ENCODE results near the gene POLN. TPM values are rescaled to one million over a fixed set of nuclear protein-coding genes. Genes with fewer than 3 reads are reported as not detected.

Gene POLN
- total RNA-seq, 1 experiment from 2014 or later: 0.26 TPM

DNA sequence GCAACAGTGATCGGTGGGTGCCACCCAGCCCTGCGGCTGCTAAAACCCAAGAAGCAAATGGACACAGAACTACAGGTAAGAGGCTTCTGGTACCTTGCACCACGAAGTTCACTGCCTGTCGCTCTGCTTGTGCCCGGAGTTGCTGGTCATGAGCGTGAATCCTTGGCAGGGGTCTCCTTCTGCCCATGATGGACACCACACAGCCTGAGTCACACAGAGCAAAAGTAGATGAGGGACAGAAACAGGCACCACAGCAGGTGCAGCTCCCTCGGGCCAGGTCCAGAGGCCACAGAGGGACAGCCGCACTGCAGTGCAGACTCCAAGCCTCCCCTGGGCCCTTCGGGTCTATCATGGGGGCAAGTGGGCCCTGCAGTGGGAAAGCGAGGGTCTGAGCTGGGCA, 160.4 kb downstream of the POLN start:
- TF ChIP-seq EZH2 (IDR thresholded peaks at IDR 0.05; ENCODE audit: low read length, unreplicated experiment): no peak
- TF ChIP-seq EZH2phosphoT487 (IDR thresholded peaks at IDR 0.05; ENCODE audit: borderline replicate concordance, low read length): no peak
- TF ChIP-seq, protein P1, sequence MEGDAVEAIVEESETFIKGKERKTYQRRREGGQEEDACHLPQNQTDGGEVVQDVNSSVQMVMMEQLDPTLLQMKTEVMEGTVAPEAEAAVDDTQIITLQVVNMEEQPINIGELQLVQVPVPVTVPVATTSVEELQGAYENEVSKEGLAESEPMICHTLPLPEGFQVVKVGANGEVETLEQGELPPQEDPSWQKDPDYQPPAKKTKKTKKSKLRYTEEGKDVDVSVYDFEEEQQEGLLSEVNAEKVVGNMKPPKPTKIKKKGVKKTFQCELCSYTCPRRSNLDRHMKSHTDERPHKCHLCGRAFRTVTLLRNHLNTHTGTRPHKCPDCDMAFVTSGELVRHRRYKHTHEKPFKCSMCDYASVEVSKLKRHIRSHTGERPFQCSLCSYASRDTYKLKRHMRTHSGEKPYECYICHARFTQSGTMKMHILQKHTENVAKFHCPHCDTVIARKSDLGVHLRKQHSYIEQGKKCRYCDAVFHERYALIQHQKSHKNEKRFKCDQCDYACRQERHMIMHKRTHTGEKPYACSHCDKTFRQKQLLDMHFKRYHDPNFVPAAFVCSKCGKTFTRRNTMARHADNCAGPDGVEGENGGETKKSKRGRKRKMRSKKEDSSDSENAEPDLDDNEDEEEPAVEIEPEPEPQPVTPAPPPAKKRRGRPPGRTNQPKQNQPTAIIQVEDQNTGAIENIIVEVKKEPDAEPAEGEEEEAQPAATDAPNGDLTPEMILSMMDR (conservative IDR thresholded peaks at IDR 0.05; ENCODE audit: low read depth, low read length): no peak
- no peaks in the 10 kb centered on the region for H4K20me1 ChIP-seq (ENCODE audit: low read length)
- H3K36me3 ChIP-seq (ENCODE audit: low read depth, low read length): no peaks in the 10 kb centered on the region
- H3K4me3 ChIP-seq (ENCODE audit: low read length): no peak overlapping the region
- peaks cover 4% of the 10 kb centered on the region for H3K4me1 ChIP-seq (ENCODE audit: insufficient read depth, low read length)
- H3K9ac ChIP-seq (ENCODE audit: low read length): no peak overlapping the region
- intact Hi-C loops (cut with micrococcal nuclease): no loop called here
- ChIA-PET POLR2A (ENCODE audit: unreplicated experiment) (no interaction called here), CTCF (no interaction called here)
- H3F3A ChIP-seq (ENCODE audit: low read length, unreplicated experiment): no peaks in the 10 kb centered on the region
- ATAC-seq (no peak), DNase-seq (no peak)
- H3K9me2 ChIP-seq (replicated peaks; ENCODE audit: low read length): no peaks in the 10 kb centered on the region
- no peaks in the 10 kb centered on the region for H3K79me2 ChIP-seq (ENCODE audit: low read length)
- no TSS peak for BruUV-seq (replicated peaks)
- no peak overlapping the region for H3K27ac ChIP-seq (ENCODE audit: low read length)
- H3K27me3 ChIP-seq (ENCODE audit: low read length): no peaks in the 10 kb centered on the region
- H3K4me2 ChIP-seq (ENCODE audit: low read length): no peak overlapping the region
- H2AFZ ChIP-seq (ENCODE audit: low read length): no peak overlapping the region
- no peaks in the 10 kb centered on the region for H3K9me3 ChIP-seq (ENCODE audit: low read length)

DNA sequence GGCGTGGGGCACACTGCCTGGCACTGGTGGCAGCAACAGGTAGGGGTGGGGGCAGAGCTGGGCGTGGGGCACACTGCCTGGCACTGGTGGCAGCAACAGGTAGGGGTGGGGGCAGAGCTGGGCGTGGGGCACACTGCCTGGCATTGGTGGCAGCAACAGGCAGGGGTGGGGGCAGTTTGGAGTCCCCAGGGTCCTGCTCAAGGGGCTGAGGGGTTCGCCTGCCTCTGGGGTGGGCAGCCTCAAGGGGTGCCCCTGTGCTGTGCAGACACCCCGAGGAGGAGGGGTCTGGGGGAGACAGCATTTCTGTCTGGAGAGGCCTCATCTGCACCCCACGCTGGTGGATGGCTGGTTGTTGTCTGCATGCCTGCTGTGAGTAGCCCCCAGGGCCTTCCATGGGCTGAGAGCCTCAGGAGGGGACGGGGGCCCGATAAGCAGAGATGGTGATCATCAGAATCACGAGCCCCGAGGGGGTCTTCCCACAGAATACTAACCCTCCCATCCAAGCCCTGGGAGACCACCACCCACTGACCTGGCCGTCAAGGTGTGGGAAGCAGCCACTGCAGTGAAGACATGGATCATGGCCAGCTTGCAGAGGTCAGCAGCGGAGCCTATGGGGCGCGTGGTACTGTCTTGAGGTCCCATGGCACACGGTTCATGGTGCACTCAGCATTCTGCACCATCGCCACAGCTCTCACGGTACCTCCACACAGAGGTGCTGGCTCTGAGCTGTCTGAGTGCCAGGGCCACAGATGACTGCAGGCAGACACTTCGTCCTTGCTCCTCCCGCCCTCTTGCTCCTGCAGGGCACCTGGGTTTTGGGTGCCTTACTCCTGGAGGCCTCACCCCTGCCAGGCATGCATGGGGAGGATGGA, 161.3 kb downstream of the POLN start:
- H3K9ac ChIP-seq (ENCODE audit: low read length): no peak overlapping the region
- H4K20me1 ChIP-seq (ENCODE audit: low read length): no peaks in the 10 kb centered on the region
- H3K27me3 ChIP-seq (ENCODE audit: low read length): no peaks in the 10 kb centered on the region
- no peaks in the 10 kb centered on the region for H3K36me3 ChIP-seq (ENCODE audit: low read depth, low read length)
- no peak overlapping the region for H2AFZ ChIP-seq (ENCODE audit: low read length)
- ChIA-PET CTCF (no interaction called here), POLR2A (ENCODE audit: unreplicated experiment) (no interaction called here)
- H3K4me1 ChIP-seq (ENCODE audit: insufficient read depth, low read length): peaks cover 4% of the 10 kb centered on the region
- intact Hi-C loops (cut with micrococcal nuclease): no loop called here
- no peak overlapping the region for H3K4me3 ChIP-seq (ENCODE audit: low read length)
- BruUV-seq (replicated peaks): no TSS peak
- DNase-seq (no peak), ATAC-seq (no peak)
- no peak overlapping the region for H3K4me2 ChIP-seq (ENCODE audit: low read length)
- TF ChIP-seq EZH2 (IDR thresholded peaks at IDR 0.05; ENCODE audit: low read length, unreplicated experiment): no peak
- TF ChIP-seq, protein P1 (conservative IDR thresholded peaks at IDR 0.05; ENCODE audit: low read depth, low read length): no peak
- TF ChIP-seq EZH2phosphoT487 (IDR thresholded peaks at IDR 0.05; ENCODE audit: borderline replicate concordance, low read length): no peak
- no peaks in the 10 kb centered on the region for H3K79me2 ChIP-seq (ENCODE audit: low read length)
- H3F3A ChIP-seq (ENCODE audit: low read length, unreplicated experiment): no peaks in the 10 kb centered on the region
- no peaks in the 10 kb centered on the region for H3K9me3 ChIP-seq (ENCODE audit: low read length)
- H3K27ac ChIP-seq (ENCODE audit: low read length): no peak overlapping the region
- H3K9me2 ChIP-seq (replicated peaks; ENCODE audit: low read length): no peaks in the 10 kb centered on the region

DNA sequence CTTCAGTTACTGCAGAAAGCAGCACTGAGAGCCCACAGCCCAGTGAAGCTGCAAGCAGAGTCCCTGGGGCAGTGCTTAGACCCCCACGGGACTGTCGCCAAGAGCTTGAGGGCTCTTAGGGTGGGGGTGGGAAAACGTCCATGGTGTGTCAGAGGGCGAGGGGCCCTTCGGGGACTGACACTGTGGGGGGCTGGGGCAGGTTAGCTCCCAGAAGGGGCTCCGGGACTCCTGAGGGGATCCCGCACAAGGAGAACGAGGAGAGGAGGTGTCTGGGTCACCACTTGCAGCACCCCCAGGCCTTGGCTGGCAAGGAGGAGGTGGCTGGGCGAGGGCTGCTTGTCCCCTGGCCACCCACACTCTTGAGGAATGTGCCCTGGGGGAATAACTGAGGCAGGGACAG, 162.0 kb downstream of the POLN start:
- no peak for DNase-seq
- ChIA-PET POLR2A (ENCODE audit: unreplicated experiment) (no interaction called here), CTCF (no interaction called here)
- no peaks in the 10 kb centered on the region for H3F3A ChIP-seq (ENCODE audit: low read length, unreplicated experiment)
- no peak overlapping the region for H3K9ac ChIP-seq (ENCODE audit: low read length)
- H3K36me3 ChIP-seq (ENCODE audit: low read depth, low read length): no peaks in the 10 kb centered on the region
- no peaks in the 10 kb centered on the region for H3K9me3 ChIP-seq (ENCODE audit: low read length)
- H3K27ac ChIP-seq (ENCODE audit: low read length): no peak overlapping the region
- H3K4me2 ChIP-seq (ENCODE audit: low read length): no peak overlapping the region
- H3K27me3 ChIP-seq (ENCODE audit: low read length): no peaks in the 10 kb centered on the region
- no peaks in the 10 kb centered on the region for H3K79me2 ChIP-seq (ENCODE audit: low read length)
- TF ChIP-seq EZH2 (IDR thresholded peaks at IDR 0.05; ENCODE audit: low read length, unreplicated experiment) (no peak), EZH2phosphoT487 (IDR thresholded peaks at IDR 0.05; ENCODE audit: borderline replicate concordance, low read length) (no peak)
- TF ChIP-seq, protein P1 (conservative IDR thresholded peaks at IDR 0.05; ENCODE audit: low read depth, low read length): no peak
- no peaks in the 10 kb centered on the region for H3K4me1 ChIP-seq (ENCODE audit: insufficient read depth, low read length)
- ATAC-seq: no peak
- no TSS peak for BruUV-seq (replicated peaks)
- no peaks in the 10 kb centered on the region for H4K20me1 ChIP-seq (ENCODE audit: low read length)
- H3K9me2 ChIP-seq (replicated peaks; ENCODE audit: low read length): no peaks in the 10 kb centered on the region
- intact Hi-C loops (cut with micrococcal nuclease): no loop called here
- H3K4me3 ChIP-seq (ENCODE audit: low read length): no peak overlapping the region
- H2AFZ ChIP-seq (ENCODE audit: low read length): no peak overlapping the region

All from PC-3 (cell line).